DMS153 treated with DMSO at 0.1 percent for 48 hours (cell line): ENCODE measurements around the gene CASQ1.

ENCODE experiments used
- DNase-seq: peaks from one replicate; lab custom pipeline; 2025; ENCODE audit not compliant: unreplicated experiment; lab: John Stamatoyannopoulos, UW

Gene CASQ1

GRCh38 chr1:160204526-160205241 lies 14.3 kb downstream of the CASQ1 start:
- peak; percentile 40 for DNase-seq

DNA sequence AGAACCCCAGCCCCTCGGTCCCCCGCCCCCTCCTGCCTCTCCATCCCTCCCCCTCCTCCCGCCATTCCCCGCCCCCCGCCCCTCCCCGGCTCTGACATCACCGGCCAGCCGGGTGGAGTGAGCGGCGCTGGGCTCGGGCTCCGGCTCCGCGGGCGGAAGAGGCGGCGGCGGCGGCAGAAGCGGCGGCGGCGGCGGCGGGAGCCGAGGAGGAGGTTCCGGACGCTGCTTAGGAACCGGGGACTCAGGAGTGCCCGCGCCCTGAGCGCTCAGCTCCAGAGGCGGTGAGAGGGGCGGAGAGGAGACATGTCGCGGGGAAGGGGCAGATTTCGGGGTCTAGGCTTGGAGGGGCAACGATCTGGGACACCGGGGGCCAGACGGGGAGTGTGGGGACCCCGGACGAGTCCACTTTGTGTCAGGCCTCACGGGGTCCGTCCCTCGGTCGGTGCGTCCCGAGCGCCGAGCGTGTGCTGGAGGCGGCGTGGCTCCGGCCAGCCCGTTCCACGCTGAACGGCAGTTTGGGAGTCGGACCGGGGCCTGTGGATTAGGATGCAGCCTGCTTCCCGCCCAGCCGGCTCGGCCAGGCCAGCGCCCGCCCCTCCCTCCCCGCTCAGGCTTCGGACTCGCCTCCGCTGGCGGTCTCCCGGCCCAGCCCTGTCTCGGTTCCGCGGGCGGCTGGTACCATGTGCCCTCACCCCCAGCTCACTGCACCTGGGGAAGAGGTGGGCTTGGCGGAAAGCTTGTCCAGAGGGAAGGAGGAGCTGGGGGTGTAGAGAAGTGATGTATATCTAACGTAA lies 15.1 kb downstream of the CASQ1 start, which contains the start of gene PEA15:
Gene PEA15 (plus strand): TSS at position 143 of the 794 bp plus-strand sequence. CDS start 6,161 bp downstream, outside the sequence.
- DNase-seq: peak; percentile 54

- DNase-seq: no peak
These were observed 15.6 kb downstream of the CASQ1 start for GRCh38 chr1:160206036-160206389.

DNA sequence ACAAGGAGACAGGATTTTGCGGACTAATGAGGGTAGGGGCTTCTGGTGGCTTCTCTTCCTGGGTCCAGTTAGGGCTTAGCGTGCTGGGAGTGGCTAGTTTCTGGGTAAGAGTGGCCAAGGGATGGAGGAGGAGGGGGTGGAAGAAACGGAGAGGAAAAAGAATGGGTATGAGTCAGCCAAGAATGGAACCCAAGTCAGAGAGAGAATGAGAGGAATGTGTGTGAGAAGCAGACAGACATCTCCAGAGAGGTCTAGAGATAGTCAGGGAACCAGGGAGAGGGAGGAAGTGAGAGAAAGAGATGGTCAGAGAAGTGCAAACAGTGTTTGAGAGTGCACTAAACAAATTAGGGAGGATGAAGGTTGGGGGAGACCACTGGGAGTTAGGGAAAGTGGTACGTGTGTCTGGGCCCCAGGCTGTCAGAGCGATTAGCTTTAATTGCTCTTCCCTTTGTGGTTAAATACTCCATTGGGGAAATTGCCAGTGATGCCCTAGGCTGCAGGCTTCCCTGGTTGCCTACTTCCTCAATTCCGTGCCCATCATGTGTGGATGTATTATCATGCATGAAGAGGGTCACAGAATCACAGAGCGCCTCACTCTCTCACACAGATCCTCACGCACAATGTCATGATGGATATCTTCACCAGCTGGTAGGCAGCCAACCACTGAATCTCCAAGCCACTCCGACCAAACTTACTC lies 16.2 kb downstream of the CASQ1 start:
- no peak for DNase-seq

DNA sequence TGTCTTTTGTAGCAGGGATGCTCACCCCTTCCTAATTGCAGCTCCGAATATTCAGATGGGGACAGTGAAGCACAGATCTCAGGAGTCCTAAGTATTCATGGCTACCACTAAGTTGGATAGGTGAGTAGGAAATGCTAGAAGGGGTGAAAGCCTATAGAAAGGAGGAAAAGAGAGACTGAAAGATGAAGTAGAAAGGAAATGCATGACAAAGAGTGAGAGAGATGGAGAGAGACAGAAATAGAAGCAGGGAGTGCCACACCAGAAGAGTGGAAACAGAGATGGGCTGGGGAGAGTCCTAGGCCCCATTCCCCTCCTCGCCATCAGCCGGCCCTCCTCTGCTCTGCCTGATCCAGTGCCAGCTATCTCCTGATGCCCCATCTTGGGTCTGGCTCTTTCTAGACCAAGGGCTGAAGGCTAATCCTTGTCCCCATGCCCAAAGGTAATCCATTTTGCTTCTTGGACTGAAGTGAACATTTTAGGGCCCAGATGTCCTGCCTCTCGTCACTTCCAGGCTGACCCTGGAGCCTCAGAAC lies 16.8 kb downstream of the CASQ1 start:
- no peak for DNase-seq

DNA sequence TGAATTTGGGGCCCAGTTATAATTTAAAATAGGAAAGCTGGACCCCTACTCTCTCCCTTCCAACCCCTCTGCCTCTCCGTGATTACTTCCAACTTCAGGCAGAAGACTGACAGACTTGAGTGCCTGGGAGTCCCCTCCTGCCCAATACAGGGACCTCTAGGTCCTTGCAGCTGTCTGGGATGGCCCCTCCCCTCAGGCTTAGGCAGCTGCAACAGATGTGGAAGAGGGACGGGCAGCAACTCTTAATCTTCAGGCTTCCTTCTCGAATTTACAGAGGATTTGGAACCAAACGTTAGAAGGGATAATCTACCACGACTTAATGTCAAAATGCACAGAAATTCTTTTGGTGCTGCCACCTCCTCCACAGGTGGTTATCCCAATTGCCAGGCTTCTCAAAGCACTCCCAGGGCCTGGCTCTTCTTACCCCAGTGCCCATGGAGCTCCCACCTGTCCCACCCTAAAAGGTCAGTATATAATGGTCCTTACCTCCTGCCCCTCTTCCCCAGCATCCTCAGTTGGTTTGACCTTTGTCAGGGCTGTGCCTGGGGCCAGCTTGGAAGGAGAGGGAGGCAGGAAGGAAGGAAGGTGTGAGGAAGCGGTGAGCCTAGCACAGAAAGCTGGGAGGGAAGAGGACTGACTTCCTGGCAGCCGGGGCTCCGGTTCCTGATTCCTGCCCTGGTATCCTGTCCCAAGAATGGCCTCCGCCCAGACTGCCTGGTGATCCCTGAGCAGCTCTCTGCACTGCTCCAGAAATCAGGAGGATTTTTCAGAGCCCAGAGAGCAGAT lies 17.6 kb downstream of the CASQ1 start:
- DNase-seq: no peak

DNA sequence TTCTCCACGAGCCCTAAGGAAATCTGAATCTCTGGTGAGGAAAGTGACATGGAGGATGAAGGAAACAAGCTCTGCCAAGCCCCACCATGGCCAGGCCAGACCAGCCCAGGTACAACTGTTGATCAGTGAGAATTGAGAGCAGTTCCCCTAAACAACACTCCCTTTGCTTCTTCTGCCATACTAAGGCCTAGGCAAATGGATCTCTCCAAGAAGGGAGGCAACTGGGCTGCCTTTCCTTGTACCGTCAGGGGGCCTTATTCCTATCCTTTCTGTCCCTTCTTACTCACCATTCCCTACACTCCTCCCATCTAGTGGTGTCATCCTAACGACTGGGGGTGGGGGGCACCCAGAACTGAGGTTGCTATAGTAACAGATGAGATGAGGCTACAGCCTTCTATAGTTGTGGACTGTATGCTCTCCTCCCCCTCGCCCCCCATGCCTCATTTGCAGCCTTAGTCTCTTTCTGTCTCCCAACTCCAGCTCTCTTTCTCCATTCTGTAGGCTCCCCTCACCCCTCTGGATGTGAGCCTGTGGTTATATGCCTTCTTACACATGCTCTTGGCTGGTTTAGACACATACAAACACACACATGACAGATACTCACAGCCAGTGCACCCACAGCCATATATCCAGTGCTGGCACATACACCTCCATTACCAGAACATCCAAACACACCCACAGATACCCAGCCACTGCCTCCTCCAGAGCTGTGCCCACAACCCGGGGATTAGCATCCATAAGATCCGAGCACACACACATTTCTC lies 18.4 kb downstream of the CASQ1 start:
- no peak for DNase-seq

- no peak for DNase-seq
These were observed 19.1 kb downstream of the CASQ1 start for GRCh38 chr1:160209321-160210046.

GRCh38 chr1:160210561-160210960 lies 20.2 kb downstream of the CASQ1 start:
- no peak for DNase-seq

GRCh38 chr1:160211046-160211790 lies 20.8 kb downstream of the CASQ1 start:
- DNase-seq: no peak

- no peak for DNase-seq
These were observed 24.2 kb downstream of the CASQ1 start for GRCh38 chr1:160214481-160215140.

DNA sequence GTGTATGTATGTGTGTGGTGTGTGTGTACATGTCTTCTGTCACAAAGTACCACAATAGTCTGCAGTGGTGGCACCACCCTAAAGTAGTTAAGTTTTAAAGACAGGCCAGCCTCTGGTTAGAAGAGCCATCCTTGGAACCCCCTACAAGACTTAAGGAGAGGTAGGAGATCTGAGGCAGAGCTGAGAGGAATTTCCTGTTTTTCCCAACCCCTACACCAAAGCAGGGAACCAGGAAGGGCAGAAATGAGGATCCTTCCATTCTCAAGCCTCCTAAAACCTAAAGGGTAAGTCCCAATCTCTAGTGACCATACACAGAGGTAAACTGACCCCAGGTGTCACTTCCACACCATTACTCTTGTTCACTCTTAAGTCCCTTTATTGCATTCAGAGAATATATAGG lies 25.9 kb downstream of the CASQ1 start:
- no peak for DNase-seq

- DNase-seq: peak; percentile 36
These were observed 27.2 kb downstream of the CASQ1 start for GRCh38 chr1:160217481-160218051.

- DNase-seq: peak; percentile 17
These were observed 28.9 kb downstream of the CASQ1 start for GRCh38 chr1:160219062-160219929.

- no peak for DNase-seq
These were observed 29.9 kb downstream of the CASQ1 start for GRCh38 chr1:160220301-160220700.

DNA sequence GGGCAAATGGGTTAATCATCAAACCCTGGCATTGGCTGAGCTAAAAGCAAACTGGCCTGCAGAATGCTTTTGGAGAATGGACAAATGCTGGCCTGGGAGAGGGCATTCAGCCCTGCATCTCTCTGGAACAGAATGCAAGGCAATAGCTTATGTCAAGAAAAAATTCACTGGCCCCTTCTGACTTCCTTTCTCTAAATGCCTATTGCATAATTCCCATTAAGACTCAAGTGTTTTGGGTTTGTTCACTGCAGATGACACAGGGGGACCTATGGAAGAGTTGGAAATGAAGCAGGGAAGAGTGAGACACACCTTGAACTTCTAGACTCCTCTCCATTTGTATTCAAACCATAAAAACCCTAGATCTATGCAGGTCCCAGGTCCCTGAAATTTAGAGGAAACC lies 30.7 kb downstream of the CASQ1 start:
- DNase-seq: no peak

DNA sequence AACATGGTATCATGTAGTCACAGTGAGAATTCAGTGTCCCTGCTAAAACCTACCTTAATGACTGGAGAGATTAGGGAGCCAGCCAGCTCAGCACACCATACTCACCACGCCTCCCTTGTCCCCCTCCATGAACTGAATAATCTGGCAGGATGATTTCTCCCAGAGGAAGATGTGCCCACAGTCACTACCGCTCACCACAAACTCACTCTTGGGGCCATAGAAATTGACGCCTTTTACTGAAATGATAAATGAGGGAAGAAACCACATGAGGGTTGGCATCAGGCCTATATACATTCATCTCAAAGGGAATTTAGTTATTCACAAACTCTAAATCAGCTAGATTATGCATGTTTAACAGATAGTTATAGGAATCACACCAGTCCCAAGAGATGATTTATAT lies 32.2 kb downstream of the CASQ1 start:
- no peak for DNase-seq
